Spleen (tissue), 7 donors: ENCODE results near the gene RNF114.

Experiments
- CTCF ChIP-seq, 11 experiments: fragments of 200-600 bp in 7 of 11; fragments of 450-650 bp in 4 of 11; sonication (generic) in 4 of 11; IDR thresholded peaks in 8 of 11; conservative IDR thresholded peaks in 3 of 11; 1 replicate in 7 of 11; 2 replicates in 4 of 11; pipeline versions ENCODE4 v1.4.0 to v1.8.0; 2016 to 2021; ENCODE audit warnings: antibody characterized with exemption in 11 of 11, inconsistent platforms in 4 of 11, mild to moderate bottlenecking in 1 of 11
- POLR2AphosphoS5 ChIP-seq, 3 donors: sonication (generic); formaldehyde crosslinking; IDR thresholded peaks; one replicate each; pipeline ENCODE4 v1.5.1; 2017; ENCODE audit warnings: antibody characterized with exemption in 3 of 3
- donor health status: DM: no; HTN: no; CAD: no; lungs with moderate emphysema.
- donor health status: DM: no; HTN: no; CAD: no.
- donor health status: DM: no; HTN: no; CAD: no.

GRCh38 chr20:49969234-49969633 is 33.0 kb downstream of the RNF114 start:
- no peak for TF ChIP-seq CTCF (IDR thresholded peaks at IDR 0.05 in 8 of 11, conservative IDR thresholded peaks at IDR 0.05 in 3 of 11)
- no peak for TF ChIP-seq POLR2AphosphoS5 (IDR thresholded peaks at IDR 0.05)
